Mononuclear cell (primary cell): Measurements from ENCODE around the gene CTBP2. TPM values are rescaled to one million over a fixed set of nuclear protein-coding genes. Genes with fewer than 3 reads are reported as not detected.

ENCODE experiments used
- H3K27me3 ChIP-seq: 2 replicates; pipeline ENCODE4 v1.6.0; 2011; ENCODE audit warnings: low read length, control low read depth; ENCODE audit not compliant: insufficient read depth
- H3K4me1 ChIP-seq: 2 replicates; pipeline ENCODE4 v1.5.1; 2011; ENCODE audit warnings: mild to moderate bottlenecking, low read length, control low read depth; ENCODE audit not compliant: insufficient read depth
- H3K4me3 ChIP-seq: 2 replicates; pipeline ENCODE4 v1.5.1; 2011; ENCODE audit warnings: mild to moderate bottlenecking, low read length, moderate library complexity
- H3K9me3 ChIP-seq: 2 replicates; pipeline ENCODE4 v1.5.1; 2011; ENCODE audit warnings: low read depth, mild to moderate bottlenecking, control low read depth, low read length
- total RNA-seq: library from RNA; depleted of rRNA; stranded (reverse); fragments of >200 nt; gene quantifications from one replicate; pipeline ENCODE4 v1.2.3, GENCODE V29; 2012

The CTBP2 gene
- total RNA-seq, 1 donor: 6.4 TPM

DNA sequence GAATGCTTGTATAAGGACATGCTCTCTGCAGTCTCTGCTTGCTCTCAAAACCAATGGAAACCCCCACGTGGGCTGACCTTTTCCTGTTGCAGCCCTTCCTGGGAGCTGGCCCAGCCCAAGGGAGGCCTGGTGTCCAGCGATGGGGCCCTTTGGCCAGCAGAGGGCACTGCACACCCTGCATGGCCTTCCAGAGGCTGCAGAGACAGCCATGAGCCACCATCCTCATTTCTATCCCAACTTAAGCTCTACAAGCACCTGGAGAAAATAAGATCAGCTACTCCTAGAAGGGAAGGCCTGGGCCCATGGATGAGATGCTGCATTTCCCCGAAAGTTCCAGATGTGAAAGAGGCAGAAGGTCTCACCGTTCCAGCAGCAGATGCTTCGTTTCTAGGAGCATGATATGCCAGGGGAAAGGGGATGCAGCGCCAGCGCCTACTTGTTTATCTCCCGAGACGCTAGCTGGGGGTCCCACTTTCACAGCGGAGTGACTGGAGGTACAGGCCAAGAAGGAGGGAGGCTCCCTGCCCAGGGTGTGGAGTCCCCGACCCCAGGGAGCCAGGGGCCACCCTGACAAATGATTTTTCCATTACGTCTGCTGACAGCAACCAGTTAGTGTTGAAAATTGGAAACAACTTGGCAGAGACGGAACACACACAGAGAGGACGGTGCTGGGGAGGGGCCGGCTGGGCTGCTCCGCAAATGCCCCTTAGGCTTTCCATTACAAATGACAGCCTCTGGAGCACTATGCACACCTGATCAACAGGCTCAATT lies 112.1 kb downstream of the CTBP2 start:
- H3K9me3 ChIP-seq: no peaks in the 10 kb centered on the region
- H3K27me3 ChIP-seq: no peaks in the 10 kb centered on the region
- H3K4me1 ChIP-seq: peaks cover 13% of the 10 kb centered on the region
- no peak overlapping the region for H3K4me3 ChIP-seq

DNA sequence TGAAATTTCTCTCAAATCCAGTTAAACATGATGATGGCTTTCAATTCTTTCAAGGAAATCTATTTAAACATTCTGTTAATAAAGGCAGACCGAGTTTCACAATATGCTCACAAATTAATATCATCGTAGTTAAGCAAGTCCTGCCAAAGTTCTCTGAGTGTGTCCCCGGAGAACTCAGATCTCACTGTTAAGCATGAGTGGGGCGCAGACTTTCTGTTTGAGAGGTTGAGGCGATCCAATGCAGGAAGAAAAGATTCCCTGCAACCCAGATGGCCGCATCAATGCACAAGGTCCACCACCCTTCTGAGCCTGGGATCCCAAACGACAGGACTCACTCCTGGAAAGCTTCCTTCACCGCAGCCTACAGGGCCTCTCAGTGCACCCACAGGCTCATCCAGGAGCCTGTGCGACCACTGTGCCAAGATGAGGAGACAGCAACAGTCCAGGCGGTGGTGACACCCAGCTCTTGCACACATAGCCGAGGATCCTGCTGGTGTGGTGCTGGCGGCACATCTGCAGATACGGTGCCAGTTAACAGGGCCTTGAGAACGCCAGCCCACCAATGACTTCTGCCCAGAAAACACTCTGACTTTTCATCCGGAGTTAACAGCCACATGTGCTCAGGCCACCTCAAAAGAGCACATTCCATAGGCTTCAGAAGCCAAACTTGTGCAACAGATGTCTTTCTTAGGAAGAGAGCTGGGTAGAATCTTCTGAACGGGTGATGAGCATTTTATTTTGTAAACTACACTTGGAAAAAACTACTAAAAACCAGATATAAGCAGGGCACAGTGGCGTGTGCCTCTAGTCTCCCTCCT lies 116.3 kb downstream of the CTBP2 start:
- Histone ChIP-seq H3K27me3 (no peaks in the 10 kb centered on the region), H3K4me1 (peaks cover 16% of the 10 kb centered on the region), H3K4me3 (no peak overlapping the region)

DNA sequence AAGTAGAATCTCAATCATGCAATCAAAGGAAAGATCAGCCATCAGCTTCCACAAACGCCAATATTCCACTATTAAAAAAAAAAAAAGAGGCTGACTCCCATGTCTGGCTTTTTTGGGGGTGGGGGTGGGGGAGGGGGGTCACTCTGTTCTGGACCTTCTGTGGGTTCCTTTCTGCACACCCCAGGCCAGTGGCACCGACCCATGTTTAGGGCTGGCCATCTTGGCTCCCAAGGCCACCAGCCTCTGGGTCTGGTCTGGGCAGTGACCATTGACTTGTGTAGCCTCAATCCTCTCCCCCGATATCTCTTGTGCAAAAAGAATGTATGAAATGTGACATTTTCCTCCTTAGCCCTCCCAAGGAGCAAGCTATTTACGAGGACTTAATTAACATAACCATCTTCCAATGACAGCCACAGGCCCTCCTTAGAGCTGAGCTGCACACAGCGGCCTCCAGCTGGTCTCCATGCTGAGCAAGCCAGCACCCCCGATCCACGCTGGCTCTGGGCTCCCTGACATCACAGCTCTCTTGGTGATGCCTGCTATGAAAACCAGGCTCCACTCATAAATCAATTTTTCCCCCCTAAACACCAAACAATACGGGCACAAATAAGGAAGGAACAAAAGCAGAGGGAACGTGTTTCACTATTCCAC lies 118.4 kb downstream of the CTBP2 start:
- no peak overlapping the region for H3K4me3 ChIP-seq
- peaks cover 13% of the 10 kb centered on the region for H3K4me1 ChIP-seq
- no peaks in the 10 kb centered on the region for H3K27me3 ChIP-seq
- H3K9me3 ChIP-seq: no peaks in the 10 kb centered on the region

More for the DNA sequence above, 116.3 kb downstream of the CTBP2 start:
- no peaks in the 10 kb centered on the region for H3K9me3 ChIP-seq

DNA sequence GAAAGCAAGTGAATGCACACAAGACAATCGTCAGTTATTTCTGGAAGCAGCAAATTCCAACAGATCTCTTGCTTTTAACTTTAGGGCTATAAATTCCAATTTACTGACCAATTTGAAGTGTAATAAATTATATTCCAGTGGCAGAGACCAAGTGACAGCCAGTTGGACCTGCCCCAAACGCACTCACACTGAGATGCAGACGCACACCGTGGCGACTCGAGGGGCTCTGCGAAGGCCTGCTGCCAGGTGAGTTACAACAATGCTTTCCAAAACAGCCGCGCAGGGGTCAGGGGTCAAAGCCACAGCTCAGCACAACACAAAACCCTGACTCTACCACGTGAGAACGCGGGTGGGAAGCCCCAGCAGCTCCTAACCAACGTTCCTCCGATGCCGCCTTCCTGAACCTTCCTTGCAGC lies 121.0 kb downstream of the CTBP2 start:
- Histone ChIP-seq H3K4me3 (no peak overlapping the region), H3K27me3 (no peaks in the 10 kb centered on the region), H3K4me1 (peaks cover 3% of the 10 kb centered on the region)

DNA sequence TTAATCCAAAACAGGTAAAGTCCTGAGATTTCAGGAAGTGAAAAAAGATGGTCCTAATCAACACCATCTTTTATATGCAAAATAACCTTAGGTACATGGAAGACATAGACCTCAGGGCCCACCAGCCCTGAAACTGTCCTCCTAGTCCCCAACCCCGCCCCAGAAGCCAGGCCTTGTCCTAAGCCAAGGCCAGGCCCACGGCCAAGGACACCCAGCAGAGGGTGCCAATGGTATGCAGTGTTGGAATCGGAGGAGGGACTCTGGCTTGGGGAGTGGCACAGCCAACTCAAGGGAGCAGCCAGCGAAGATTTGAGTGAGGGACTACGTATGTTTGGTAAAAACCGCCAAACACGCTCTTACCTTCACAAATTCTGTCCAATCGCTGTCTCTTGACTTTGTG lies 121.7 kb downstream of the CTBP2 start:
- H3K4me3 ChIP-seq: no peak overlapping the region
- no peaks in the 10 kb centered on the region for H3K27me3 ChIP-seq

More for the DNA sequence above, 121.0 kb downstream of the CTBP2 start:
- H3K9me3 ChIP-seq: no peaks in the 10 kb centered on the region

DNA sequence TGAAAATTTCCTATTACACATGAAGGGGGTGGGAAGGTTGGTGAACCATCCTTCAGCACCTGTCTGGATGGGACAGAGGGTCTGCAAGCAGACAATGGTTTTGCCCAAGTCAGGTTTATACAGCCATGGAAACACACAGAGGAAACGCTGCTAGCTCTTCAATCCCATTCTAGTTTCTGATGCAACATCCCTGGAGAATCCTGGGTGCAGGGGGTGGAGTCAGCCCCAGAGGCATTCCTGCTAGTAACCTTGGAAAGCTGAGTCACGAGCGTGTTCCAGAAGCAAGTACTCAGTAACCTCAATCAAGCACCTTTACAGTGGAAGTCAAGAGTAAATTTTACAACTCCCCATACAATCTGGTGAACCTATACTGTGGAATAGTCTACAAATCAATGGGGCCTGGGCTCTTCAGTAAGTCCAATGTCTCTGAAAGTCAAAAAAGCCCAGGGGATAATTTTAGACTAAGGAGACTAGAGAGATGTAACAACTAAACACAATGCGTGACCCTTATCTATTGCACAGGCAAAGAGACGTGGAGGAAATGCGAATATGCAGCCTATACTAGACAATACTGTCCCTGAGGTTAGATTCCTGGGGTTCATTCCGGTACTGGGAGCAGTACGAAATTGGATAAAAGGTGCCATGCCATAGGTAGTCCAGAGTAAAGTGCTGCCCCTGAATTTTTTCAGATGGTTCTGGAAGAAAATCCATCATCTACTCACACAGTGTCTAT lies 123.1 kb downstream of the CTBP2 start:
- no peaks in the 10 kb centered on the region for H3K27me3 ChIP-seq
- H3K4me1 ChIP-seq: peaks cover 3% of the 10 kb centered on the region
- H3K4me3 ChIP-seq: no peak overlapping the region
- no peaks in the 10 kb centered on the region for H3K9me3 ChIP-seq

More for the DNA sequence above, 121.7 kb downstream of the CTBP2 start:
- H3K9me3 ChIP-seq: no peaks in the 10 kb centered on the region
- H3K4me1 ChIP-seq: peaks cover 3% of the 10 kb centered on the region

DNA sequence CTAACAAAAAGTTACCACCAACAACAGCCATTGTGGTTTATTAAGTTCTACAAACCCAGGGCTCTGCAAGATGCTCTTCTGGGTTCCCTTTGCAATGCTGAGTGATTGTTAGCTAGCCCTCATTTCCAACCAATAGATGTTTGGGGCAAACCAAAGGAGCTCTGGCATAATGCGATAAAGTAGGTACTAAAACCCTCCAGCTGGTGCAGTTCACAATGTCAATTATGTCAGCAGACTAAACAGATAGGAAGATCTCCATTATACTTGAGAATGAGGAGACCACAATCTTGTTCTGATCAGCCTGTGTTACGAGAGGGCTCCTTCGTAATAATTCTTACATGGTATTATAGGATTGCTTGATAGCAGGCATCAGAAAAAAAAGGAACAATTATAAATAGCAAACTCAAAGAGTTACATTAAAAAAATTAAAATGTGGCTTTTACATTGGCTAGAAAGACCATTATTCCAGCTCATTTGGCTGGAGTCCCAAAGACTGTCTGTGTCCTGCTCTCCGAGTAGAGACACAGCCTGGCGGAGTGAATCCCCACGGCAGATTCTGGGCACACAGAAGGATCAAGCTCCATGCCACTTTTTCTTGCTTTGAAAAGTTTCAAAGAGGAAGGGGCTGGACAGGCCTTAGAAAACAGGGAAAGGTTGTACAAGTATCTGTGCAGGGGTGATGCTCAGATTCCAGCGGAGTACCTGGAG lies 124.6 kb downstream of the CTBP2 start:
- no peaks in the 10 kb centered on the region for H3K27me3 ChIP-seq

DNA sequence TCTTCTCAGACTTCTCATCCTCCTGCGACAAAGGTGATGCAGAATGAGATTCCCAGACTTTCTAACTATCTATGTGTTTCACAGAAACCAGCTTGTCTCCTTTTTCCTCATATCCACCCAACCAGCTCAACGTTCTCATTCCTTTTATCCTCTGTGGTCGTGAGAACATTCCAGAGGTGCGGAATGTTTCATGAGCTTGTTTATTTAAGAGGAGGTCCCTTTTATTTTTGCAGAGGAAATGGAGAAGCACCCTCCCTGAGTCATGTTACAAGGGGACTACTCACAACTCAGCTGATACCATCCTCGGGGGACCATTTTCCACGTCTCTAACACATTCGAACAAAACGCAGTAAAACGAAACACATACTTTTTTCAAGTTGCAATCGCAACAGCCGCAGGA lies 125.2 kb downstream of the CTBP2 start:
- H3K9me3 ChIP-seq: no peaks in the 10 kb centered on the region
- H3K4me1 ChIP-seq: no peaks in the 10 kb centered on the region
- no peak overlapping the region for H3K4me3 ChIP-seq
- no peaks in the 10 kb centered on the region for H3K27me3 ChIP-seq

More for the DNA sequence above, 124.6 kb downstream of the CTBP2 start:
- Histone ChIP-seq H3K4me1 (no peaks in the 10 kb centered on the region), H3K9me3 (no peaks in the 10 kb centered on the region), H3K4me3 (no peak overlapping the region)

DNA sequence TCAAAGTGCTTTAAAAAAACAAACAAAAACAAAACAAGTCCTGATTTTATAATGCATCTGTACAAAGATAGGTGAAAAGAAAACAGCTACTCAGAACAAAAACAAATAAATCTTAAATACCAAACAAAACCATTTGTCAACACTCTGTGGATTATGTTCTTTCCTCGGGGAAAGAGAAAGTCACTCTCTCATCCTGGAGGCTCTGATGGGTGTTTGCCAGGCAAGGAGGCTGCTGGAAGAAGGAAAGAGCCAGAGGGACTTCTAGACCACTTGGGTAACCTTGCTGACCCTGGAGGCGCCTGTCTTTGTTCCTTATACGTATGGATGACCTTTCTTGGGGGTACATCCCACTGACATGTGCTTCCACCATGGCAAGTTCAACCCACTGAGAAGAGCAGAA lies 125.7 kb downstream of the CTBP2 start:
- H3K9me3 ChIP-seq: no peaks in the 10 kb centered on the region
- no peaks in the 10 kb centered on the region for H3K4me1 ChIP-seq
- no peak overlapping the region for H3K4me3 ChIP-seq
- no peaks in the 10 kb centered on the region for H3K27me3 ChIP-seq

DNA sequence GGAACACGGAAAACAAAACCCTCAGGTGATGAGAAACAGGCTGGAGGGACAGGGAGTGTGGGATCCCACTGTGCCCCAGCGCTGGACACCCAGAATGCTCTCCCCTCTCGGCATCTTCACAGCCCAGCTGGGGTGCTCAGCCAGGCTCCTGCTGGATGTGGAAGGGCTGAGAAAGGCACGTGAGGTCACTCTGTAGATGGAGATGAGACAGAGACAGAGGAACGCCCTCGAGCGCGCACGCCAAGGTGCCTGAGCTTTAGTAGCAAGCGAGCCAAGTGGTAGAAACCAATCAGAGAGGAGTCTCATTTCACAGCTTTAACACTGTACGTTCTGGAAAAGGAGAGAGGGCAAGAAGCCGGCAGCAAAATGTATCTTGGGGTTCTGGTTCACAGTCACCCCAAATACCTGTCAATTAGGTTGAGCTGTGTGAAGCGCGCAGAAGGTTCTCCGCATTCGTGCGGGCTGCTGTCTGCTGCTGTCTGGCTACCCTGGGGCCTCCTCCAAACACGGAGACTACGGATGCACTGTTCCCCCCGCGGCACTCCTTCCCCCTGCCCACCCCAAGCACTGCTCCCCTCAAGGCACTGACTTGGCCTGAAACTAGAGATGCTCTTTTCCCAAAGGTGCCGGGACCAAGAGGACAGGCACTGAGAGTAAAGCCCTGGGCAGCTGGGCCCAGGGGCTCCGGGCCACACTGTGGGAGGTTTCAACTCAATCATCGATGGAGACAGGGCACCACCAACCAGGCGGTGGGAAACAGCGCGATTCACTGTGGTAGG lies 127.0 kb downstream of the CTBP2 start:
- H3K4me1 ChIP-seq: no peaks in the 10 kb centered on the region
- H3K27me3 ChIP-seq: no peaks in the 10 kb centered on the region
- H3K4me3 ChIP-seq: no peak overlapping the region
- H3K9me3 ChIP-seq: no peaks in the 10 kb centered on the region

DNA sequence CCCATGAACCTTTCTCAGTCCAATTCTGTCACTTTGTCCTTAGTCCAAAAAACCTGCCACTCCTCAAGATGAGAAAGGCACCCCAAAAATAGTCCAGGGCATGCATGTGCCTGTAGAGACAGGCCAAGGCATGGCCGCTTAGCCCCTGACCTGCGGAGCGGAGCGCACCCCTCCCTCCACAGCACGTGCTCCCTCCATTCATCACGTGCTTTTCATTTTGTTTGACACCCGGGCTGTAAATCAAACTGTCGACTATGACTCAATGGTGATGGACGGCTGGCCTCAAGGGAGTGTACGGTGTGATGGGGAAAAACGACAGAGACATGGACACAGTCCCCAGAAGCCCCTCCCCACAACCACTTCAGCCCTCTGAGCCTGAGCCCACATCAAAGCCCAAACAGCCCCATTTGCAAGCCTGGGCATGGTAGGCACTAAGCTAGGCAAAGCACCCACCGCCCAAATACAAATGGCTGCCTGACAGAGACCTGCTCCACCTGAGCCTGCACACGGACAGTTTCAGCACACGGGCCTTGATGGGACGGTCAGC lies 127.8 kb downstream of the CTBP2 start:
- no peaks in the 10 kb centered on the region for H3K4me1 ChIP-seq

DNA sequence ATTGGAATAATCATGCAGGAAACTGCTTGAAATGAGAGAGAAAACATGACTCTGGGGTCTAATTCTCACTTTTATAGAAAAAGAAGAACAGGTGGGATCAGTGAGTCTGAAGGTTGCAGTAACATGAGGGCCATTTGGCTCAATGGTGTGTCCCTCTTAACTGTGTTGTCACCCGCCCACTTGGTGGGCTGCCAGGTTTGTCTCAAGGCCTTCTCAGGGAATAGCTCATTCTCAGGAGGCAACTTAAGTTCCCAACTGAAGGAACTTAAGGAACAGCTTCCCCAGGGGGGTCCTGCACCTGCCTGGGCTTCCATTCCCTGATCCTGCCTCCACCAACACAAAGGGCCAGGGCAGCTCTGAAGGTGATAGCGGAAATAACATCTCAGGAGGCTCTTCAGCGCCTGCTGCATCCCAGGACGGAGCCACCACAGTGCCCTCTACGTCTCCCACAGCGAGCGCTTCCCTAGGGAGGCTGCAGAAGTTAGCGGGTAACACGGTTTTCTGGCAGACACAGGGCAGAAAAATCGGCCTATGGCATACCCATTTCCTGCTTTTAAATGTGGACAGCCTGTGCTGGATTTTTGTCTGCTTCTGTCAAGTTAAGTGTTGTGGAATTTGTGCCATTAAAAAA lies 129.7 kb downstream of the CTBP2 start:
- Histone ChIP-seq H3K4me1 (no peaks in the 10 kb centered on the region), H3K4me3 (no peak overlapping the region), H3K9me3 (no peaks in the 10 kb centered on the region), H3K27me3 (no peaks in the 10 kb centered on the region)

More for the DNA sequence above, 127.8 kb downstream of the CTBP2 start:
- Histone ChIP-seq H3K4me3 (no peak overlapping the region), H3K27me3 (no peaks in the 10 kb centered on the region), H3K9me3 (no peaks in the 10 kb centered on the region)
